ENCODE data around the gene PCSK7. TPM values are rescaled to one million over a fixed set of nuclear protein-coding genes. Genes with fewer than 3 reads are reported as not detected.
"Not testable (repeated sequence)": the region's sequence is repeated elsewhere in the genome, so short reads cannot be mapped to it uniquely, and the experiment has no call there.

Gene PCSK7
- total RNA-seq, 4 donors from 2014 or later = 37.6 to 83.2 (median 56.0) TPM

- intact Hi-C loops (cut with DNase I; ENCODE audit: low total_unique reads) = no loop called here
- no peak overlapping the region for H3K4me3 ChIP-seq (ENCODE audit: low read depth, poor library complexity, severe bottlenecking)
- DNase-seq (ENCODE audit: low spot score in 2 of 2) = no peak
- TF ChIP-seq CTCF (IDR thresholded peaks at IDR 0.05) = no peak
- no peak for TF ChIP-seq POLR2A (IDR thresholded peaks at IDR 0.05)
- 90 to 94% methylated on average over 4 of the region's 4 CpGs for WGBS, 2 donors
Observed at GRCh38 chr11:117271208-117271607, 39.3 kb upstream of the PCSK7 start.

GRCh38 chr11:117269856-117270255 is 38.0 kb upstream of the PCSK7 start:
- DNase-seq (ENCODE audit: low spot score in 2 of 2) = no peak
- TF ChIP-seq CTCF (IDR thresholded peaks at IDR 0.05) (no peak), POLR2A (IDR thresholded peaks at IDR 0.05) (no peak)
- 95% methylated on average over 2 of the region's 2 CpGs for WGBS, 2 donors
- H3K4me3 ChIP-seq (ENCODE audit: low read depth, poor library complexity, severe bottlenecking) = no peak overlapping the region
- intact Hi-C loops (cut with DNase I; ENCODE audit: low total_unique reads) = no loop called here

- intact Hi-C loops (cut with DNase I; ENCODE audit: low total_unique reads) = no loop called here
- no peak for DNase-seq (ENCODE audit: low spot score in 2 of 2)
- WGBS, 2 donors = 89 to 92% methylated on average over 2 of the region's 2 CpGs
- H3K4me3 ChIP-seq (ENCODE audit: low read depth, poor library complexity, severe bottlenecking) = no peak overlapping the region
- TF ChIP-seq POLR2A (IDR thresholded peaks at IDR 0.05) = no peak
- TF ChIP-seq CTCF (IDR thresholded peaks at IDR 0.05) = no peak
Observed at GRCh38 chr11:117265745-117266144, 33.9 kb upstream of the PCSK7 start.

DNA sequence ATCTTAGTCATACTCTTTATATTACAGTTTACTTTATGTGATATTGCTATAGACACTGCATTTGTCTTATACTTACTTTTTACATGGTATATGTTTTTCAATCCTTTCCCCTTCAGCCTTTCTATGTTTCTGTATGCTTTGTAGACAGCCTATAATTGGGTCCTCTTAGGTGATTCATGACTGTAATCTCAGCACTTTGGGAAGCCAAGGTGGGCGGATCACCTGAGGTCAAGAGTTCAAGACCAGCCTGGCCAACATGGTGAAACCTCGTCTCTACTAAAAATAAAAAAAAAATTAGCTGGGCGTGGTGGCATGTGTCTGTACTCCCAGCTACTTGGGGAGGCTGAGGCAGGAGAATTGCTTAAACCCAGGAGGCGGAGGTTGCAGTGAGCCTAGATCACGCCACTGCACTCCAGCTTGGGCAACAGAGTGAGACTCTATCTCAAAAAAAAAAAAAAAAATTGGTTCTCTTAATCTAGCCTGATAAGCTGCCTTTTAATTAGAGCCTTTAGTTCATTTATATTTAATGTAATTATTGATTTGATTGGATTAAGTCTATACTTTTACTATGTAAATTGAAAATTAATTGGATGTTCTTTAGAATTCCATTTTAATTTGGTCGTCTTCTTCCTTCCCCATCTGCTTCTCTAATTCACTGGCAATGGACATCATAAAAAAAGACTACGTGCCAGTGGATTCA is 32.9 kb upstream of the PCSK7 start:
- 90 to 94% methylated on average over 7 of the region's 7 CpGs for WGBS, 2 donors

DNA sequence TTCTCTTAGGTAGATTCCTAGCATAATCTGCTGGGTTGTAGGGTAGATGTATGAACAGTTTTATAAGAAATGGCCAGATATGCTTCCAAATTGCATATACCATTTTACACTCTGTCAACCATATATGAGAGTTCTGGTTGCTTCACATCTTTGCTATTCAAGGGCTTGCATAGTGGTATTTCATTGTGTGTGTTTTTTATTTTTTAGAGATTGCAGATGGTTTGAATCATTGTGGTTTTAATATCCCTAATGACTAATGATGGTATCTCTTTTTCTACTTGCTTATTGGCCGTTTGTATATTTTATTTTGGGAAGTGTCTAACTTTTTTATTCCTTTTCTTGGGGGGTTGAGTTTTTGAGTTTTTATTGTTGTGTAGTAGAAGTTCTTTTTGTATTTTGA is 27.5 kb upstream of the PCSK7 start:
- no peak overlapping the region for H3K4me3 ChIP-seq (ENCODE audit: low read depth, poor library complexity, severe bottlenecking)
- DNase-seq (ENCODE audit: low spot score in 2 of 2) = no peak
- intact Hi-C loops (cut with DNase I; ENCODE audit: low total_unique reads) = no loop called here
- no peak for TF ChIP-seq CTCF (IDR thresholded peaks at IDR 0.05)
- TF ChIP-seq POLR2A (IDR thresholded peaks at IDR 0.05) = no peak
- 50 to 57% methylated on average over 1 of the region's 1 CpG for WGBS, 2 donors

More for the DNA sequence above, 32.9 kb upstream of the PCSK7 start:
- H3K4me3 ChIP-seq (ENCODE audit: low read depth, poor library complexity, severe bottlenecking); DNase-seq (ENCODE audit: low spot score in 2 of 2); intact Hi-C loops (cut with DNase I; ENCODE audit: low total_unique reads): not testable (repeated sequence)

DNA sequence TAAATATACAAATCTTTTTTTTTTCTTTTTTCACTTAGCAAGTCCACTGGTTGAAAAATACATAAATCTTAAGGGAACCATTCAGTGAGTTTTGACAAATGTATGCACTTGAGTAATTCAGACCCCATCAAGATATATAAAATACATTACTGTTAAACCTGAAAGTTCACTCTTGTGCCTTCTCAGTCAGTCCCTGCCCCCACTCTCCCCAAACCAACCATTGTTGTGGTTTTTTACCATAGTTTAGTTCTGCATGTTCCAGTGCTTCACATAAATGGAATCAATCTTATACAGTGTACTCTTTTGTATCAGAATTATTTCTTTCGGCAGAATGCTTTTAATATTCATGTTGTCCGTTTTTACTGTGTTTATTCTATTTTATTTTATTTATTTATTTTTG is 26.7 kb upstream of the PCSK7 start:
- intact Hi-C loops (cut with DNase I; ENCODE audit: low total_unique reads) = no loop called here
- TF ChIP-seq CTCF (IDR thresholded peaks at IDR 0.05) = no peak
- no peak for TF ChIP-seq POLR2A (IDR thresholded peaks at IDR 0.05)
- no peak overlapping the region for H3K4me3 ChIP-seq (ENCODE audit: low read depth, poor library complexity, severe bottlenecking)
- no peak for DNase-seq (ENCODE audit: low spot score in 2 of 2)
- 92 to 93% methylated on average over 2 of the region's 2 CpGs for WGBS, 2 donors

Measured in lower leg skin (tissue), 4 donors.